NCI-H1694 treated with DMSO at 0.1 percent for 48 hours (cell line): Measurements from ENCODE around the gene CSRNP3.
"Not testable (repeated sequence)": the region's sequence is repeated elsewhere in the genome, so short reads cannot be mapped to it uniquely, and the experiment has no call there.

ENCODE experiments used
- DNase-seq: peaks from one replicate; lab custom pipeline; 2025; lab: John Stamatoyannopoulos, UW

CSRNP3 gene

DNA sequence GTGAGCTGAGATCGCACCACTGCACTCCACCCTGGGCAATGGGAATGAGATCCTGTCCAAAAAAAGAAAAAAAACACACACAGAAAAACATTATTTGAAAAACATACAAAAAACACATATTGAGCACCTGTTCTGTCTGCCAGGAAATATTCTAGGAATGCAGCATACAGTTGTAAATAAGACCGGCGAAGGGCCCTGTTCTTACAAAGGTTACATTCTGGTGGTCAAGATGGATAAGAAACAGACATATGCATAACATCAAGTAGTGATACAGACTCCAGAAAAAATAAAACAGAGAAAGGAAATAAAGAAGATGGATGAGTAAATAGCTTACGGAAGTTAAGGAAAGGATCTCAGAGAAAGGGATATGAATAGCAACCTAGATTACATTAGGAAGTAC lies 164.8 kb downstream of the CSRNP3 start:
- no peak for DNase-seq

GRCh38 chr2:165634855-165635254 lies 165.4 kb downstream of the CSRNP3 start:
- peak; percentile 93 for DNase-seq

DNA sequence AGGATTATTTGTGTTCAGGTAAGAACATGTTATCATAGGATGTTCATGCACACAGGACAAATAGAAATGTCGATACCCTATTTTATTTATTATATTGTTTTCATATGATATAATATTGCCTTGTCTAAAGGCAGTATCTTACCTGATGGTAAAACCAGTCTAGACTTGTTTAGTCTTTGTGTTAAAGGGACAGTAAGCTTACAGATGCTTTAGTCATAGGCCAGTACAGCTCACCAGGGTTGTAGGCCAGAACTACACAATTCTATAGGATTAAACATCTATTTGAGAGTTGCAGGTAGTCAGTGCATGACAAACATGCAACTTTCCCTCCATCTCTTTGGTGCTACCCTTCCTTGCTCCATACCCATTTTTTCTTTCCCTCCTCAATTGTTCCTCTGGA lies 166.0 kb downstream of the CSRNP3 start:
- no peak for DNase-seq

DNA sequence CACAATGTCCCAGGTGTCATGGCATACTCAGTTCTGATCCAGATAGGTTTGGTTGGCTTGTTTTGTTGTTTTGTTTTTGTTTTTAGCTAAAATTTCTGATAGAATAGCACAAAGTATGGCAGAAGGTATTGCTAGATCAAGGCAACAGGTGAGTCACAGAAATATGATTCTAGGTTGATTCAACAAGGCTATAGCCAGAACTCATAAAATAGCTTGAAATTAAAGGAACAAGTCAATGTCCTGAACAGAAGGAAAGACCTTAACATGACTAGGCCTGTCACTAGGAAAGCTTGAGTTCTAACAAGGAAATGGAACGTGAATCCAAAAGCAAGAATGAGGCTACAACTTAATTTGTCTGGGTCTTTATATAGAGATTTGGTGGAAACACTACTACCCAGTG lies 167.5 kb downstream of the CSRNP3 start:
- DNase-seq: no peak

GRCh38 chr2:165637396-165637795 lies 167.9 kb downstream of the CSRNP3 start:
- DNase-seq: no peak

- no peak for DNase-seq
These were observed 170.0 kb downstream of the CSRNP3 start for GRCh38 chr2:165639504-165639903.

DNA sequence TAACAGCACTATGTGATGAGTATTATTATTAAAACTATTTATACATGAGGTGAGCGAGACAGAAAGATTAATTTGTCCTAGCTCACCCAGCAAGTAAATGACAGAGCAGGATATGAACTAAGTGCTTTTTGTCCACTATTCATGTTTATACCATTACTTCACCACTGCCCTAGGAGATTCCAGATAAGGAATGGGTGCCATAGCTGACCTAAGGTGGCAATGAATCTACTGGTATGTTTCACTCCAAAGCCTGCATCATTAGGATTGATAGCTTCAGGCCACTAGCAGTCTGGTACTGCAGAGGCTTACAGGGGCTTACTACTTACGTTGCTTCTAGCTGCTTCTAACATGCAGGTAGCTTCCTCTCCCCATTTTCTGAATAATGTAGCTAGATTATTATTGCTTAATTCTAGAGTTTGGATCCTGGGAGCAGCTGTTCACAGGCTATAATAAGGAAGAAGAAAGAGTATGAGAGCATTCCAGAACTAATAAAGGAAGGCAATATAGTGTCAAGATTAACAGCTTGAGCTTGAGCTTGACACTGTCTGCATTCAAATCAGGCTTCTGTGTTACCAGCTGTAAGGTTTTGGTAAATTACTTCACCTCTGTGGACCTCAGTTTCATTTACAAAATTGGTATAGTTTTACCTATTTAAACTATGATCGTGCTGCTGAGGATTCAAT lies 170.9 kb downstream of the CSRNP3 start:
- DNase-seq: no peak

GRCh38 chr2:165645930-165646831 lies 176.7 kb downstream of the CSRNP3 start:
- DNase-seq: peak; percentile 99

GRCh38 chr2:165647409-165647808 lies 177.9 kb downstream of the CSRNP3 start:
- DNase-seq: peak; percentile 57

GRCh38 chr2:165648801-165649200 lies 179.3 kb downstream of the CSRNP3 start:
- peak; percentile 85 for DNase-seq

GRCh38 chr2:165651233-165651632 lies 181.7 kb downstream of the CSRNP3 start:
- DNase-seq: no peak

DNA sequence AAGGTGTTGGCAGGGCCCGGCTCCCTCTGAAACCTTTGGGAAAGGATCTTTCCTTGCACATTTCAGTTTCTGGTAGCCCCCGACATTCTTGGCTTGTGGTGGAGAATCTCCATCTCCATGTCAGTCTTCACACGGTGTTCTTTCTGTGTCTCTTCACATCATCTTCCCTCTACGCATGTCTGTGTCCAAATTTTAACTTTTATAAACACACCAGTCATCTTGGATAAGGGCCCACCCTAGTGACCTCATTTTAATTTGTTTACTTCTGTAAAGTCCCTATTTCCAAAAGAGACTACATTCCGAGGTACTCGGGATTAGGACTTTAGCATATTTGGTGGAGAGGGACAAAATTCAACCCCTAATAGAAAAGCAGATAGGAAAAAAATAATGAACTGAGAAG lies 186.2 kb downstream of the CSRNP3 start:
- no peak for DNase-seq

DNA sequence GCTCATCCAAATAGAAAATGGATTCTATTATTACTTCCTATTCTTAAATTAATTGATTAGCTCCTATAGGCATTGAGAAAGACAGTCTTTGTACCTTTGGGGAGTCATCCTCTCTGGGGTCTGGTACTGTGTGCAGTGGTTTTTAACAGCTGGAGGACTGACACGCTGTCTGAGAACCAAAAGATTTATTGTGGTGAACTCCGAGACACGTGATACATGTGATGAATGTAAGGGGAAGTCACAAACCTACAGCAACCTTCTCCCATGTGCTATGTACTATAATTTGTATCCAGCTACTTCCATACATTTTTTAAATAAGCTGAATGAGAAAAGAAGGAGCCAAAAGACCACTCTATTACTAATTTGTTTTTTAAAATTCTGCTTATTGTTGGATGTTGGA lies 190.9 kb downstream of the CSRNP3 start:
- no peak for DNase-seq

- DNase-seq: no peak
These were observed 193.2 kb downstream of the CSRNP3 start for GRCh38 chr2:165662720-165663119.

GRCh38 chr2:165665614-165666013 lies 196.1 kb downstream of the CSRNP3 start:
- DNase-seq: no peak

- DNase-seq: not testable (repeated sequence)
These were observed 196.6 kb downstream of the CSRNP3 start for GRCh38 chr2:165666073-165666472.

DNA sequence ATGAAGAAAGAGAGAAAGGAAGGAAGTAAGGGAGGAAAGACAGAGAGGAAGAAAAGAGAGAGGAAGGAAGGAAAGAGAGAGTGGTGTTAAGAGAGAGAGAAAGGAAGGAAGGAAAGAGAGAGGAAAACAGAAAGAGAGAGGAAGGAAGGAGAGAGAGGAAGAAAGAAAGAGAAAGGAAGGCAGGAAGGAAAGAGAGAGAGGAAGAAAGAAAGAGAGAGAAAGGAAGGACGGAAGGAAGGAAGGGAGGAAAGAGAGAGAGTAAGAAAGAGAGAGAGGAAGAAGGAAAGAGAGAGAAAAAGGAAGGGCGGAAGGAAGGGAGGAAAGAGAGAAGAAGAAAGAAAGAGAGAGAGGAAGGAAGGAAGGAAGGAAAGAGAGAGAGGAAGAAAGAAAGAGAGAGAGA lies 197.1 kb downstream of the CSRNP3 start:
- DNase-seq: no peak

DNA sequence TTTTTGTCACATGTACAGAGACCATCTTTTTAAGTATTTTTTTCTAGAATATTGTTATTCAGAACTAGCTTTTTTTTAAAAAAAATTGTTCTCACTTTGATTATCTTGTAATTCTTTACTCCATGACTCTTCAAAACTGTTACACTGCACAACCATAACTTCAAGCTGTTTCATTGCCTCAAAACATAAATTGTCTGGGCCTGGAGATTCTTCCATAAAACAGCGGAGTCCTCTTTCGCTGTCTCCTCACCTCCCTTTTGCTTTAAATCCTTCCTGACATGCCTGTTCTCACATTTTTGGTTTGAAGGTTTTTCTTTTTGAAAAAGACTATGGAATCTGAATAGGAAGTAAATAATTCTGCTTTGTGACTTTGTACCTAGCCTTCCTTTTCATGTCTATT lies 197.9 kb downstream of the CSRNP3 start:
- no peak for DNase-seq

- no peak for DNase-seq
These were observed 205.3 kb downstream of the CSRNP3 start for GRCh38 chr2:165674780-165675179.

DNA sequence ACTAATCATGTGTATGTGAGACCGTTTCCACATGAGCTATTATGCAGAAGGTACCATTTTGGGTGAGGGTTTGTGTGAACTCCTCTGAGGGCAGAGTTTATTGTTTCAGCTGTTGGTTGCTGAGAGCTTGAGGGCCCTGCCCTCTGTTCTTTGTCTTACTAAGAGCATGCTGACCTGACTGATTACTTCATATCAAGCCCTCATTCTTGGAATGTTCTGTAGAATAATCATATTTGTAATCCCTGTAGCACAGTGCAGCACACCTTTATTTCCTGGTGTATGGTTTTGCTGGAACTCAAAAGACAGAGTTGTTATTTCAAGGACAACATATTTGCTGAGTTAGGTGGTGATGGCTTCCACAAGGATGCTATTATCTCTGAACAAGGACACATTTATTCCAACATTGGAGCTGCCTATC lies 206.1 kb downstream of the CSRNP3 start:
- DNase-seq: no peak

DNA sequence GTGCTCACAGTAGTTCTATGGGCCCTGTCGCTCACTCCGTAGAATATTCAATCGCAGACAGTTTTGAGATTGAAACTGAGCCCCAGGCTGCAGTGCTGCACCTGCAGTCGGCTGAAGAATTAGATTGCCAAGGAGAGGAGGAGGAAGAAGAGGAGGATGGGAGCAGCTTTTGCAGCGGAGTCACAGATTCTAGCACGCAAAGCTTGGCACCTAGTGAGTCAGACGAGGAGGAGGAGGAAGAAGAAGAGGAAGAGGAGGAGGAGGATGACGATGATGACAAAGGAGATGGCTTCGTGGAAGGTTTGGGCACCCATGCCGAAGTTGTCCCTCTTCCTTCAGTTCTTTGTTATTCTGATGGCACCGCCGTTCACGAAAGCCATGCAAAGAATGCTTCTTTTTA lies 209.4 kb downstream of the CSRNP3 start:
- no peak for DNase-seq

GRCh38 chr2:165679621-165680020 lies 210.1 kb downstream of the CSRNP3 start:
- no peak for DNase-seq

GRCh38 chr2:165681841-165682240 lies 212.3 kb downstream of the CSRNP3 start:
- no peak for DNase-seq
